ENCODE results near the gene PIGU. TPM values are rescaled to one million over a fixed set of nuclear protein-coding genes. Genes with fewer than 3 reads are reported as not detected.

The PIGU gene
- total and polyA plus RNA-seq, 2 of the 13 experiments (the other 11 are each of a cell fraction or from before 2014, with no cell fraction given) = 45.5 to 231 TPM

- TF ChIP-seq ZBTB49 (CRISPR knock-in tag; IDR thresholded peaks at IDR 0.05; ENCODE audit: borderline replicate concordance) = no peak
- no peak for TF ChIP-seq NRL (CRISPR knock-in tag; IDR thresholded peaks at IDR 0.05; ENCODE audit: borderline replicate concordance)
- no peak for TF ChIP-seq E2F5 (CRISPR knock-in tag; conservative IDR thresholded peaks at IDR 0.05)
- no peak for TF ChIP-seq ZSCAN9 (CRISPR knock-in tag; IDR thresholded peaks at IDR 0.05; ENCODE audit: borderline replicate concordance)
- TF ChIP-seq ZNF768 (CRISPR knock-in tag; IDR thresholded peaks at IDR 0.05) = peak; percentile 91; the same call in 1 of the 2 replicates
- TF ChIP-seq CREM (IDR thresholded peaks at IDR 0.05) = no peak
- TF ChIP-seq CREM (CRISPR knock-in tag; IDR thresholded peaks at IDR 0.05) = no peak
- TF ChIP-seq GFI1 (CRISPR knock-in tag; IDR thresholded peaks at IDR 0.05; ENCODE audit: borderline replicate concordance) = no peak
- TF ChIP-seq NCOR1 (IDR thresholded peaks at IDR 0.05; ENCODE audit: borderline replicate concordance, low read length) = no peak
- no peak for TF ChIP-seq ZNF280D (CRISPR knock-in tag; IDR thresholded peaks at IDR 0.05)
- TF ChIP-seq MXI1 (IDR thresholded peaks at IDR 0.05; ENCODE audit: borderline replicate concordance, low read depth, low read length) = no peak
- TF ChIP-seq NFYB (CRISPR knock-in tag; IDR thresholded peaks at IDR 0.05) = no peak
- no peak for TF ChIP-seq DNMT1 (CRISPR knock-in tag; IDR thresholded peaks at IDR 0.05)
- no peak for TF ChIP-seq ZFAT (CRISPR knock-in tag; conservative IDR thresholded peaks at IDR 0.05)
- TF ChIP-seq ZNF430 (CRISPR knock-in tag; IDR thresholded peaks at IDR 0.05) = no peak
- no peak for TF ChIP-seq RARA (CRISPR knock-in tag; IDR thresholded peaks at IDR 0.05)
- TF ChIP-seq SKIL (CRISPR knock-in tag; IDR thresholded peaks at IDR 0.05; ENCODE audit: borderline replicate concordance) = no peak
- no peak for TF ChIP-seq MTA3 (CRISPR knock-in tag; IDR thresholded peaks at IDR 0.05)
- no peak for TF ChIP-seq PITX1 (CRISPR knock-in tag; IDR thresholded peaks at IDR 0.05)
- no peak for TF ChIP-seq TBP (CRISPR knock-in tag; IDR thresholded peaks at IDR 0.05)
Observed at GRCh38 chr20:34703061-34703423, 26.1 kb upstream of the PIGU start (continued).
